ENCODE results near the gene FGF21.

DNA sequence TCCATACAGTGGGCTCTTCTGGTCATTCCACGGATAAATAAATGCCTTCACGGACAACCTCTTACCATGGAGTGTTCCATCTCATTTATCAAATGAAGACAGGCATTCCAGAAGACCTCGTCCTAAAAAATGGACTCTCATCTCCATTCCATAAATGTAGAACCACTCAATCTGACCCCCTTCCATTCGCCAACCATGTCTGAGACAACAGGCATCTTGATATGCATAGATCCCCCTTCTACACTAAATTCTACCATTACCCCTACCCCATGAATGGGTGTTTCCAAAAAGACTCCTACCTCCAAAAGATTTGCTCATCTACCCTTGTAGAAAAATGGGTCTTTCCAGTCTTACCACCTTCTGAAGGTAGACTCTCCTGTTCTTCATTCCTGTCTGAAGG lies 23.9 kb upstream of the FGF21 start:
- no peak for TF ChIP-seq CTCF (IDR thresholded peaks at IDR 0.05)
- no peak for TF ChIP-seq POLR2A (IDR thresholded peaks at IDR 0.05)
